IPS-15b (cell line): ENCODE results near the gene PNPLA2.

Experiments used
- H3K27me3 ChIP-seq: one replicate; pipeline ENCODE4 v1.6.1; 2013; ENCODE audit warnings: low read length; ENCODE audit not compliant: control insufficient read depth, insufficient read depth
- H3K36me3 ChIP-seq: one replicate; pipeline ENCODE4 v1.6.1; 2013; ENCODE audit warnings: low read length; ENCODE audit not compliant: control insufficient read depth, insufficient read depth
- H3K4me1 ChIP-seq: one replicate; pipeline ENCODE4 v1.6.1; 2013; ENCODE audit warnings: mild to moderate bottlenecking, low read length; ENCODE audit not compliant: control insufficient read depth, insufficient read depth
- H3K4me3 ChIP-seq: one replicate; pipeline ENCODE4 v1.5.1; 2013; ENCODE audit warnings: low read depth, low read length
- H3K9ac ChIP-seq: one replicate; pipeline ENCODE4 v1.6.1; 2013; ENCODE audit warnings: low read depth, mild to moderate bottlenecking, low read length
- H3K9me3 ChIP-seq: one replicate; pipeline ENCODE4 v1.6.1; 2013; ENCODE audit warnings: mild to moderate bottlenecking, low read length; ENCODE audit not compliant: control insufficient read depth, insufficient read depth

The PNPLA2 gene

GRCh38 chr11:818396-819128, at the start of gene PNPLA2:
TSS of gene PNPLA2 (plus strand) at chr11:818914. CDS start at chr11:819719, 805 bp downstream.
- Histone ChIP-seq H3K9ac (peak within 1 kb of the TSS; percentile 54), H3K4me1 (peaks cover 2% of the 10 kb centered on the region), H3K27me3 (no peaks in the 10 kb centered on the region), H3K36me3 (peaks cover 5% of the 10 kb centered on the region), H3K4me3 (peak within 1 kb of the TSS; percentile 69), H3K9me3 (no peaks in the 10 kb centered on the region)

- H3K9ac ChIP-seq, result no peak overlapping the region
- no peaks in the 10 kb centered on the region for H3K4me1 ChIP-seq
- H3K27me3 ChIP-seq, result no peaks in the 10 kb centered on the region
- H3K4me3 ChIP-seq, result no peak overlapping the region
- no peaks in the 10 kb centered on the region for H3K9me3 ChIP-seq
- H3K36me3 ChIP-seq, result peaks cover 53% of the 10 kb centered on the region
These were observed 48.6 kb upstream of the PNPLA2 start for GRCh38 chr11:769887-770641.

GRCh38 chr11:770642-771616, 47.8 kb upstream of the PNPLA2 start:
- H3K36me3 ChIP-seq, result peaks cover 50% of the 10 kb centered on the region
- H3K4me3 ChIP-seq, result no peak overlapping the region
- no peaks in the 10 kb centered on the region for H3K9me3 ChIP-seq
- no peaks in the 10 kb centered on the region for H3K4me1 ChIP-seq
- no peaks in the 10 kb centered on the region for H3K27me3 ChIP-seq
- H3K9ac ChIP-seq, result no peak overlapping the region

- Histone ChIP-seq H3K36me3 (peaks cover 44% of the 10 kb centered on the region), H3K4me1 (no peaks in the 10 kb centered on the region), H3K9me3 (no peaks in the 10 kb centered on the region), H3K9ac (no peak overlapping the region), H3K4me3 (no peak overlapping the region), H3K27me3 (no peaks in the 10 kb centered on the region)
These were observed 47.0 kb upstream of the PNPLA2 start for GRCh38 chr11:771617-772204.

- Histone ChIP-seq H3K9ac (no peak overlapping the region), H3K36me3 (peaks cover 40% of the 10 kb centered on the region)
These were observed 46.0 kb upstream of the PNPLA2 start for GRCh38 chr11:772429-773390.

GRCh38 chr11:773425-773824, 45.3 kb upstream of the PNPLA2 start:
- peaks cover 40% of the 10 kb centered on the region for H3K36me3 ChIP-seq
- H3K9ac ChIP-seq, result no peak overlapping the region
- H3K9me3 ChIP-seq, result no peaks in the 10 kb centered on the region
- no peak overlapping the region for H3K4me3 ChIP-seq
- H3K27me3 ChIP-seq, result no peaks in the 10 kb centered on the region
- H3K4me1 ChIP-seq, result no peaks in the 10 kb centered on the region

More at GRCh38 chr11:772429-773390, 46.0 kb upstream of the PNPLA2 start:
- Histone ChIP-seq H3K27me3 (no peaks in the 10 kb centered on the region), H3K4me3 (no peak overlapping the region), H3K4me1 (no peaks in the 10 kb centered on the region), H3K9me3 (no peaks in the 10 kb centered on the region)

- Histone ChIP-seq H3K9me3 (no peaks in the 10 kb centered on the region), H3K36me3 (peaks cover 40% of the 10 kb centered on the region), H3K27me3 (no peaks in the 10 kb centered on the region), H3K9ac (no peak overlapping the region), H3K4me1 (no peaks in the 10 kb centered on the region), H3K4me3 (no peak overlapping the region)
These were observed 44.9 kb upstream of the PNPLA2 start for GRCh38 chr11:773830-774229.

GRCh38 chr11:774873-775592, 43.7 kb upstream of the PNPLA2 start:
- Histone ChIP-seq H3K9me3 (no peaks in the 10 kb centered on the region), H3K27me3 (no peaks in the 10 kb centered on the region), H3K9ac (no peak overlapping the region), H3K36me3 (peaks cover 37% of the 10 kb centered on the region), H3K4me3 (no peak overlapping the region), H3K4me1 (no peaks in the 10 kb centered on the region)

GRCh38 chr11:776263-776560, 42.5 kb upstream of the PNPLA2 start:
- H3K27me3 ChIP-seq, result no peaks in the 10 kb centered on the region
- H3K9ac ChIP-seq, result no peak overlapping the region
- H3K9me3 ChIP-seq, result no peaks in the 10 kb centered on the region
- H3K4me1 ChIP-seq, result no peaks in the 10 kb centered on the region
- H3K36me3 ChIP-seq, result peaks cover 26% of the 10 kb centered on the region
- peak overlapping the region; percentile 86 for H3K4me3 ChIP-seq

- H3K36me3 ChIP-seq, result peaks cover 21% of the 10 kb centered on the region
- H3K4me1 ChIP-seq, result no peaks in the 10 kb centered on the region
These were observed 42.0 kb upstream of the PNPLA2 start for GRCh38 chr11:776561-777287.

More at GRCh38 chr11:776561-777287, 42.0 kb upstream of the PNPLA2 start:
- Histone ChIP-seq H3K9ac (peak overlapping the region; percentile 65), H3K9me3 (no peaks in the 10 kb centered on the region), H3K27me3 (no peaks in the 10 kb centered on the region), H3K4me3 (peak overlapping the region; percentile 86)
